GM12801 (cell line): Measurements from ENCODE around the gene RNASE9.

Experiments used
- TF ChIP-seq, protein P1 (sequence below): IDR thresholded peaks from one replicate; pipeline ENCODE4 v1.5.1; 2011; ENCODE audit warnings: control low read depth; ENCODE audit not compliant: insufficient read length; ENCODE audit errors: extremely low read depth

The RNASE9 gene

DNA sequence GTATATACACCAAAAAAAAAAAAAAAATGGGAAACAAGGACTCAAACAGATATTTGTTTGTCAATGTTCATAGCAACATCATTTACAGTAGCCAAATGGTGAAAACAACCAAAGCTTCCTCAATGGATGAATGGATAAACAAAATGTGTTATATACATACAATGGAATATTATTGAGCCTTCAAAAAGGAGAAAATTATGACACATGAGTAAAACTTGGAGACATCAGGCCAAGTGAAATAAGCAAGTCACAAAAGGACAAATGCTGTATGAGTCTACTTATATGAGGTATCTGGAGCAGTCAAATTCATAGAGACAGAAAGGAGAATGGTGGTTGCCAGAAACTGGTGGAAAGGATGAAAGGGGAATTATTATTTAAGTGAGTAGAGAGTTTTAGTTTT is 7.8 kb downstream of the RNASE9 start:
- TF ChIP-seq, protein P1, sequence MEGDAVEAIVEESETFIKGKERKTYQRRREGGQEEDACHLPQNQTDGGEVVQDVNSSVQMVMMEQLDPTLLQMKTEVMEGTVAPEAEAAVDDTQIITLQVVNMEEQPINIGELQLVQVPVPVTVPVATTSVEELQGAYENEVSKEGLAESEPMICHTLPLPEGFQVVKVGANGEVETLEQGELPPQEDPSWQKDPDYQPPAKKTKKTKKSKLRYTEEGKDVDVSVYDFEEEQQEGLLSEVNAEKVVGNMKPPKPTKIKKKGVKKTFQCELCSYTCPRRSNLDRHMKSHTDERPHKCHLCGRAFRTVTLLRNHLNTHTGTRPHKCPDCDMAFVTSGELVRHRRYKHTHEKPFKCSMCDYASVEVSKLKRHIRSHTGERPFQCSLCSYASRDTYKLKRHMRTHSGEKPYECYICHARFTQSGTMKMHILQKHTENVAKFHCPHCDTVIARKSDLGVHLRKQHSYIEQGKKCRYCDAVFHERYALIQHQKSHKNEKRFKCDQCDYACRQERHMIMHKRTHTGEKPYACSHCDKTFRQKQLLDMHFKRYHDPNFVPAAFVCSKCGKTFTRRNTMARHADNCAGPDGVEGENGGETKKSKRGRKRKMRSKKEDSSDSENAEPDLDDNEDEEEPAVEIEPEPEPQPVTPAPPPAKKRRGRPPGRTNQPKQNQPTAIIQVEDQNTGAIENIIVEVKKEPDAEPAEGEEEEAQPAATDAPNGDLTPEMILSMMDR = no peak

- TF ChIP-seq, protein P1 = no peak
Measured at GRCh38 chr14:20551606-20552005, 9.2 kb downstream of the RNASE9 start.

DNA sequence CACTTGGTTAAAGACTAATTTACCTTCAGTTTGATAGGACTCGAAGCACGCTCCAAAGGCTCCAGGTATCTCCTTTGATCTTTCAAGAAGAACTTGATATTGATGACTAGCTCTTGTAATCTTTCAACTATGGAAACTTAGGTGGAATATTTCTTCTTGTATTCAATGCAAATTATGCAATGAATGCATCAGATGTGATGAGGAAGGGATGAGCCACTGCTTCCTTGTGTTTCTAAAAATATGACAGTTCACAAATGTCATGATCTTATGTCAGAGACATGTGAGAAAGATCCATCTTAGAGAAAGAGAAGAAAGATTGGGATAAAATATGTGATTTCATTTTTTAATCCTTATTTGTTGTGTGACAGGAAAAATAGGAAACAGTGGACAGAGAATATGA is 9.9 kb downstream of the RNASE9 start:
- TF ChIP-seq, protein P1 = no peak

DNA sequence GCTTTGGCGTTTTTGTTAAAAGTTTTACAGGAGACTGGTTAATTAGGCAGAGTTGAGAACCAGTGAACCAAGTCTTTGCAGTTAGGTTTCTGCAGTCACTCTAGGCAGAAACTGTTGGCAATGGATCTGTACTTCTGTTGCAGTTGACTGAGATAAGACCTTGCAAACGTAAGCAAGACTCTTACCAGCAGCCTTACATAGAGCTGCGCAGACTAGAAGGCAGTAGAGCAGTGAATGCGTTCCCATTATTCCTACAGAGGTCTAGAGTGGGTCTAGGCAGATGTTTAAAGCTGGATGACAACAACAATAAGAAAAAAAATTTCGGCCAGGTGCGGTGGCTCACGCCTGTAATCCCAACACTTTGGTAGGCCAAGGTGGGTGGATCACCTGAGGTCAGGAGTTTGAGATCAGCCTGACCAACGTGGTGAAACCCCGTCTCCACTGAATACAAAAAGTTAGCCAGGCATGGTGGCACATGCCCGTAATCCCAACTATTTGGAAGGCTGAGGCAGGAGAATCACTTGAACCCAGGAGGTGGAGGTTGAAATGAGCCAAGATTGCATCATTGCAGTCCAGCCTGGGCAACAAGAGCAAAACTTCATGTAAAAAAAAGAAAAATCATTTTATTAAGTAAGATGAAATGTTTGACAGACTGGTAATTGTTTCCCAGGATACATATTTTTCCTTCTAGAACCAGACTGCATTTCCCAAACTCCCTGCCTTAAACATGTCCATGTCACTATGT is 12.3 kb downstream of the RNASE9 start:
- TF ChIP-seq, protein P1 = no peak

- TF ChIP-seq, protein P1 = no peak
Measured at GRCh38 chr14:20546877-20547276, 14.0 kb downstream of the RNASE9 start.

DNA sequence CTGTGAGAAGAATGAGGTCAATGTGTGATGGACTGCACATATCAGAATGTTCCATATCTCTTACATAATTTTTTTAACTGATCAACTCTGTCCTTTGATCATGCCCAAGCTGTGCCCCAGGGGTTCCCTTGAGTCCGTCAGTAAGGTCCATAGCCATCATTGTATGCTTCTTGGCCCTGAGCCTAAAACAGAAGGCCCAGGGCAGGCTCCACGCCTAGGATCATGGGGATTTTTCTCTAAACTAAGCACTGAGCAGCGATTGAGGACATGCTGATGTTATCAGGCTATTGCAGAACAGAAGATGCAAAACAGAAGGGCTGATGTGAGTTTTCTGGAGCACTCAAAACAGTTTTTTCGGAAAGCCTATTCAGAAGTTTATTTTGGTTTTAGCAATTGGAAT is 20.9 kb downstream of the RNASE9 start:
- TF ChIP-seq, protein P1 = no peak

DNA sequence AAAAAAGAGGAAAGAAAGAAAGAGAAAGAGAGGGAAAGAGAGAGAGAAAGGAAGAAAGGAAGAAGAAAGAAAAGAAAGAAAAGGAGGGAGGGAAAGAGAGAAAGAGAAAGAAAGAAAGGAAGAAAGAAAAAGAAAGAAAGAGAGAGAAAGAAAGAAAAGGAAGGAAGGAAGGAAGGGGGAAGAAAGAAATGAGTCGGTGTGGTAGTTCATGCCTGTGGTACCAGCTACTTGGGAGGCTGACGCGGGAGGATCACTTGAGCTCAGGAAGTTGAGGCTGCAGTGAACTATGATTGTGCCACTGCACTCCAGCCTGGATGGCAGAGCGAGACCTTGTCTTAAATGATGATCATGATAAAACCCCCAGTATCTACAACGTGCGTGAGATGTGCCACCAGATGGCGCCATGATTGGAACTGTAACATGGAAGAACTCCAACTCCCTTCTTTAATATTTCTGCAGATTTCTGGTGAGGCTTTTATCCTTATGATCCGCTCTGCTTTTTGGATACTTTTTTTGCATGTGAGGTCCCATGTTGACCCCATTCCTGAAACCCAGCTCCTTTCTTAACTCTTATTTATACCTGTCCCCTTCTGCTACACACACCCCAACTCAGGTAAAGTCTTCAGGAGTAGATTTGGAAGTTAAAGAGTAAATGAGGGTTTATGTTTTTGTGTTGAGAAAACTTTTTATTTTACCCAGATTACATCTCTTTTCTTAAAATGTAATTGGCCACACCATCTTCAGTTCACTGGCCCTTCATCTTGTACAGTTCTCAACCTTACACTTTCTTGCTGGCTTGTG is 29.9 kb downstream of the RNASE9 start:
- TF ChIP-seq, protein P1 = no peak
